ENCODE measurements around the gene MTCP1. TPM values are rescaled to one million over a fixed set of nuclear protein-coding genes. Genes with fewer than 3 reads are reported as not detected.
A peak's percentile ranks its signal among the peaks of the same experiment; 100 is the strongest.

Gene MTCP1
- total and polyA plus RNA-seq, 2 donors = 12.6 to 50.8 TPM

DNA sequence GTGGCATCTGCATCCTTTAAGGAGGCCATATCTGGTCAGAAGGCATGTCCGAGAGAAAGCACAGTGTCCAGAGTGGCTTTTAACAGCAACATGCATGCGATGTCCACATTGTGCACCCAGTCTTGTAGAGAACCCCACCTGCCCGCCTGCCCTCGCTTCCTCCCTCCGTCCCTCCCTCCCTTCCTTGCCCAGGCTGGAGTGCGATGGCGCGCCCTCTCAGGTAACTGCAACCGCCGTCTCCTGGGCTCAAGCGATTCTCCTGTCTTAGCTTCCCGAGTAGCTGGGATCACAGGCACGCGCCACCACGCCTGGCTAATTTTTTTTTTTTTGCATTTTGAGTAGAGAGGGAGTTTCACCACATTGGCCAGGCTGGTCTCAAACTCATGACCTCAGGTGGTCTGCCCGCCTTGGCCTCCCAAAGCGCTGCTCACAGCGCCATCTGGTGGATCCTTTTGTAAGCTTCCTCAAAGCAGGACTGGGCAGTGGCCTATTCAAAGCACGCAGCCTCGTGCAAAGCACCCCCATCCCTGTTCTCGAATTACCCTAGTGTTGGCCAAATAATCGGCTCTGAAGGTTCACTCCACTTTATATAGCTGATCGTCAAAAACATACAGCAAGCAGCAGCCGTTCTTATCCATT is 15.4 kb upstream of the MTCP1 start:
- no peak overlapping the region for H3K27ac ChIP-seq (ENCODE audit: low read depth in 1 of 2, low read length in 1 of 2)
- H3K36me3 ChIP-seq (ENCODE audit: control insufficient read depth in 2 of 2, insufficient read depth in 2 of 2, low read length in 1 of 2) = peaks cover 13 to 24% of the 10 kb centered on the region in 2 donors
- no peaks in the 10 kb centered on the region for H3K27me3 ChIP-seq (ENCODE audit: control insufficient read depth in 2 of 2, insufficient read depth in 1 of 2, low read length in 1 of 2)
- 96% methylated on average over 24 of the region's 24 CpGs for WGBS
- H3K4me3 ChIP-seq (ENCODE audit: low read length in 2 of 2) = no peak overlapping the region
- H3K9me3 ChIP-seq (ENCODE audit: control insufficient read depth in 2 of 2, insufficient read depth in 1 of 2, low read length in 1 of 2) = no peaks in the 10 kb centered on the region
- DNase-seq (ENCODE audit: low read depth in 6 of 9, low spot score in 9 of 9) = peak in 3 of 9 donors; percentile 10 to 34 (median 31)
- no peaks in the 10 kb centered on the region for H3K4me1 ChIP-seq (ENCODE audit: control insufficient read depth in 2 of 2, insufficient read depth in 2 of 2, low read length in 2 of 2)

DNA sequence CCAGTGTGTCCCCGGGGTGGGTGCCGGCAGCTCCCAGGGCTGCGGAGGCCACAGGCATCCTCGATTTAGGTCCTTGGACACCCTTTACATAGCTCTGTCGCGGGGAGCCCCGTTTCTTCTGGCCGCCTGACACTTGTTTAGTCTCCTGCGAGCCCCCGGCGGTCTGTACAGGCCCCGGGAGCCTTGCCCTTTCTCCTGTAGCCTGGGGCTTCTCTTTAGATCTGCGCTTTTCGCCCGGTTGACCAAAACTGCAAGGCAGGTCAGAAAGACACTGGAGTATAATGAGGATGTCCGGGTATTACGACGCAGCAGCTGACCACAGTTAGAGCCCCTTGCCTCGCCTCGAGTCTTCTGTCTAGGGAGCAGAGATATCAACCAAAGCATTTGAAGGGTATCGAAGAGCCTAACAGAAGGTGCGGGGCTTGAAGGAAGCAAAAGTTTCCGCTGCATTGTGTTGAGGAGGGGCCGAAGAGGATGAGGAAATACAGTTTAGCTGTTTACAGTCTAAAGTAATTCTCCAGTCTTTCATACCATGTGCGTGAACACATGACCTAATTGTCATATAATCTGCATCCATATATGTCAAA is 851 bp upstream of the MTCP1 start:
- H3K27me3 ChIP-seq (ENCODE audit: control insufficient read depth in 2 of 2, insufficient read depth in 1 of 2, low read length in 1 of 2) = no peaks in the 10 kb centered on the region
- H3K9me3 ChIP-seq (ENCODE audit: control insufficient read depth in 2 of 2, insufficient read depth in 1 of 2, low read length in 1 of 2) = no peaks in the 10 kb centered on the region
- WGBS = 1% methylated on average over 25 of the region's 25 CpGs
- H3K27ac ChIP-seq (ENCODE audit: low read depth in 1 of 2, low read length in 1 of 2) = peak overlapping the region; percentile 61 to 88
- DNase-seq (ENCODE audit: low read depth in 6 of 9, low spot score in 9 of 9) = peak in 1 of 9 donors; percentile 51
- peaks cover 0 to 8% of the 10 kb centered on the region in 2 donors for H3K4me1 ChIP-seq (ENCODE audit: control insufficient read depth in 2 of 2, insufficient read depth in 2 of 2, low read length in 2 of 2)
- H3K36me3 ChIP-seq (ENCODE audit: control insufficient read depth in 2 of 2, insufficient read depth in 2 of 2, low read length in 1 of 2) = peaks cover 4 to 17% of the 10 kb centered on the region in 2 donors
- peak overlapping the region; percentile 57 to 72 for H3K4me3 ChIP-seq (ENCODE audit: low read length in 2 of 2)

DNA sequence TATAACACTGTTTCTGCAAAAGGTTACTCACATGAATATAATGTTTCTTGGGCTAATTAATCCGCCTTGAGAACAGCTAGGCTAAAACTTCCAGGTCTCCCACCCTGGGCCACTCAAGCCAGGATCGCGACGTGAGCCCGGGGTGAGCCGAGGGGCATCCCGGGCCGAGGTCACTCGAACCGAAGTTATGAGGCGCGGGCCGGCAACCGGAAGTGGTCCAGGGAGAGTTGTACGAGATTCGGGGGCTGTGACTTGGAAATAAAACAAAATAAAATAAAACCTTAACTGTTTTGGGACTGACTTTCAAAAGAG is 317 bp downstream of the MTCP1 start:
- DNase-seq (ENCODE audit: low read depth in 6 of 9, low spot score in 9 of 9) = no peak
- Histone ChIP-seq H3K4me1 (ENCODE audit: control insufficient read depth in 2 of 2, insufficient read depth in 2 of 2, low read length in 2 of 2) (peaks cover 0 to 8% of the 10 kb centered on the region in 2 donors), H3K36me3 (ENCODE audit: control insufficient read depth in 2 of 2, insufficient read depth in 2 of 2, low read length in 1 of 2) (peaks cover 0 to 12% of the 10 kb centered on the region in 2 donors), H3K4me3 (ENCODE audit: low read length in 2 of 2) (peak overlapping the region; percentile 57 to 77), H3K9me3 (ENCODE audit: control insufficient read depth in 2 of 2, insufficient read depth in 1 of 2, low read length in 1 of 2) (no peaks in the 10 kb centered on the region), H3K27me3 (ENCODE audit: control insufficient read depth in 2 of 2, insufficient read depth in 1 of 2, low read length in 1 of 2) (no peaks in the 10 kb centered on the region), H3K27ac (ENCODE audit: low read depth in 1 of 2, low read length in 1 of 2) (peak overlapping the region; percentile 46 to 47)
- WGBS = under 1% methylated on average over 16 of the region's 16 CpGs

DNA sequence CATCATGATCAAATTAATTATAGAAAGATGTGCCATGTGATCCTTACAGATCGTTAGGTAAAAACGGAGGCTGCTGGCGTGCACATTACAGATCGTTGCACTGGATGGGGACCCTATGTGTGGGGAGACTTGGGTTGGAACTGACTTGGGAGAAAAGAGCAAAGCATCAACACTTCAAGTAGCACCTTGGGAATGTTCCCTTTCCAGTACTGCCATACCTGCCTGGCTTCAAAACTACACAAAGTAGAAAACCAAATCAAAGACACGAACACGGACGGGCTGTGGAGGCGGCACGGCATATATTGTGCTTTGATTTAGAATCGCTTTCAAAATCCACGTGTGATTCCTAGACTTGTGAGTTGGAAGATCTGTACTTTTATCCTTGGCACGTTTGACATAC is 898 bp downstream of the MTCP1 start:
- Histone ChIP-seq H3K9me3 (ENCODE audit: control insufficient read depth in 2 of 2, insufficient read depth in 1 of 2, low read length in 1 of 2) (no peaks in the 10 kb centered on the region), H3K4me3 (ENCODE audit: low read length in 2 of 2) (peak overlapping the region; percentile 57 to 77), H3K4me1 (ENCODE audit: control insufficient read depth in 2 of 2, insufficient read depth in 2 of 2, low read length in 2 of 2) (peaks cover 0 to 8% of the 10 kb centered on the region in 2 donors), H3K36me3 (ENCODE audit: control insufficient read depth in 2 of 2, insufficient read depth in 2 of 2, low read length in 1 of 2) (peaks cover 0 to 9% of the 10 kb centered on the region in 2 donors), H3K27ac (ENCODE audit: low read depth in 1 of 2, low read length in 1 of 2) (no peak overlapping the region), H3K27me3 (ENCODE audit: control insufficient read depth in 2 of 2, insufficient read depth in 1 of 2, low read length in 1 of 2) (no peaks in the 10 kb centered on the region)
- no peak for DNase-seq (ENCODE audit: low read depth in 6 of 9, low spot score in 9 of 9)
- whole genome bisulfite sequencing = 3% methylated on average over 12 of the region's 12 CpGs

DNA sequence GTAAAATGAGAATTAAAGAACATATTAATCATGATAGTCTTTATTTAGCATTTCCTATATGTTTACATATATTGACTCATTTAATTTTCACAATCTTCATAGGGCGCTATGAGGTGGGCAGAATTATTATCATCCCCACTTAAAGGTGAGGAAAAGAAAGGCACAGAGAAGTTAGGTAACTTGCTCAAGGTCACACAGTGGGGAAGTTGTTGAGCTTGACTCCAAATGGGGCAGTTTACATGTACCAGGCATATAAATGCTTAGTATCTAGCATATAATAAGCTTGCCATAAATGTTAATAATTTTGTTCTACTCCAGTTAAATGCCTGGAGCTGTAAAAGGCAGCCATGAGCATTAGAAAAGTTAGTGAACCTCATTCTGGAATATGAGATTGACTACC is 1.5 kb downstream of the MTCP1 start:
- no peak overlapping the region for H3K27ac ChIP-seq (ENCODE audit: low read depth in 1 of 2, low read length in 1 of 2)

DNA sequence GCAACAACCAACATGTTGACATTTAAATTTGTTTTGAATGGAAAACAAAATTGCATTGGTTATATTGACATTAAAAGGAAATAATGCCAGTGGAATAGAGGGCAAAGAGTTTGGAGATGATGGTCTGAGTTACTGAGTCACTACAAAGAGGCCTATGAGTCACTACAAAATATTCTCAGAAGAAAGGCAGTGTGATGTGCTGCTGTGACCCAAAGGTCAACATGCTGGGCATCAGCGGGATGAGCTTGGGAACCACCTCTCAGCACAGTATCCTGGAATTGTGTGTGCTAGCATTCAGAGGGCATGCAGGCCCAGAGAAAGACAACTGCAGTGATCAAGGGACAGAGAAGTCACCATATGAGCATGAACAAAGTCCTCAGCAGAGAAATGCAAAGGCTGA is 2.8 kb downstream of the MTCP1 start:
- H3K36me3 ChIP-seq (ENCODE audit: control insufficient read depth in 2 of 2, insufficient read depth in 2 of 2, low read length in 1 of 2) = peaks cover 0 to 8% of the 10 kb centered on the region in 2 donors
- H3K4me3 ChIP-seq (ENCODE audit: low read length in 2 of 2) = no peak overlapping the region
- H3K4me1 ChIP-seq (ENCODE audit: control insufficient read depth in 2 of 2, insufficient read depth in 2 of 2, low read length in 2 of 2) = peaks cover 0 to 8% of the 10 kb centered on the region in 2 donors
- no peak for DNase-seq (ENCODE audit: low read depth in 6 of 9, low spot score in 9 of 9)
- 92% methylated on average over 1 of the region's 1 CpG for WGBS
- H3K27ac ChIP-seq (ENCODE audit: low read depth in 1 of 2, low read length in 1 of 2) = no peak overlapping the region
- H3K27me3 ChIP-seq (ENCODE audit: control insufficient read depth in 2 of 2, insufficient read depth in 1 of 2, low read length in 1 of 2) = no peaks in the 10 kb centered on the region
- H3K9me3 ChIP-seq (ENCODE audit: control insufficient read depth in 2 of 2, insufficient read depth in 1 of 2, low read length in 1 of 2) = no peaks in the 10 kb centered on the region

More for the DNA sequence above, 1.5 kb downstream of the MTCP1 start:
- no peak for DNase-seq (ENCODE audit: low read depth in 6 of 9, low spot score in 9 of 9)
- 97% methylated on average over 1 of the region's 1 CpG for WGBS
- peaks cover 0 to 9% of the 10 kb centered on the region in 2 donors for H3K36me3 ChIP-seq (ENCODE audit: control insufficient read depth in 2 of 2, insufficient read depth in 2 of 2, low read length in 1 of 2)
- H3K4me1 ChIP-seq (ENCODE audit: control insufficient read depth in 2 of 2, insufficient read depth in 2 of 2, low read length in 2 of 2) = peaks cover 0 to 8% of the 10 kb centered on the region in 2 donors
- no peak overlapping the region for H3K4me3 ChIP-seq (ENCODE audit: low read length in 2 of 2)
- H3K27me3 ChIP-seq (ENCODE audit: control insufficient read depth in 2 of 2, insufficient read depth in 1 of 2, low read length in 1 of 2) = no peaks in the 10 kb centered on the region
- H3K9me3 ChIP-seq (ENCODE audit: control insufficient read depth in 2 of 2, insufficient read depth in 1 of 2, low read length in 1 of 2) = no peaks in the 10 kb centered on the region

DNA sequence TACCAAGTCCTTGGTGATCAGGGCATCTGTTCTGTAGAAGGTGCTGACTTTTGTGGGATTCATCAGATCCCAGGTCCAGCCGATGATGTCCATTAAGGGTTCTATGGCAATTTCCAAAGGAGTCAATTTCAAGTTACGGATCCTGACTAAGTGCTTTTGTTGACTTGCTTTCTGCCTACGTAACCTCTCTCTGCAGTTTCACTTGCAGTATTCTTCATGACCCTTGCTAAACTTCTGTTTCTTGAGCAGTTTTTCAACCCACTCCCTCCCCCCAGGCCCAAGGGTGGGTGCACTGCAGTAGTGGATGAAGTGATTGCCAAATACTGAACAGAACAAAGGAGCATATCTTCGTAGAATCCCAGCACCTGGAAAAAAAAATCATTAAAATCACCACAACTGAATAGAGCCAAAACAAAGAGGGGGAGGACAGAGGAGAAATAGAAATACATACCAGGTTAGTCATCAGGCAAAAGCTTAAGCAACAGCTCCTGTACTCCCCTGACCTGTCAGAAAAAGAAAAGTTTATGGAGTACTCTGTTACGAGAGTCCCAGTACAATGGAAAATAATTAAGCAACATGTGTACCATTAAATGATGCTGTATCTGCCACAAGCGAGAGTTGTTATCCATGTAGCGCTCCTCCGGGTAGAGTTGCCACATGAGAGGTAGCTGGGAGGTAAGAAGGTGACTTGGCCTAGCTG is 5.8 kb downstream of the MTCP1 start:
- Histone ChIP-seq H3K4me3 (ENCODE audit: low read length in 2 of 2) (no peak overlapping the region), H3K27me3 (ENCODE audit: control insufficient read depth in 2 of 2, insufficient read depth in 1 of 2, low read length in 1 of 2) (no peaks in the 10 kb centered on the region)
- WGBS = 98% methylated on average over 8 of the region's 8 CpGs

DNA sequence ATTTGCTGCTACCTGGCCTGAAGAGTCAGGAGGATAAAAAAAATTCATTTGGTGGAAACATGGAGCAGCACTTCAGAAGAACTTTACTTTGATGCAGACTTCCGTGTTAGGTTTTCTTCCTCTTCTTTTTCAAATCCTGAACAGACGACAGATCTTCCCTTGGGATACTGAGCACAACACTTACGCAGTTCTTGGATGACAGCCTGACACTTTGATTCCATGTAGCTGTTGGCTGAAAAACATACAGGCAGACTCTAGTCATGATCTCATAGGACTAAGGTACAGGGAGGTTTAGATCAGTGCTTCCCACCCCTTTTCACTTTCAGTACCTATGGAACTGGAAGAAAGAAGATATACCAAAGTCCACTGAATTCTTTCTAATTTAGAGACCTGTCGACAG is 9.2 kb downstream of the MTCP1 start:
- no peaks in the 10 kb centered on the region for H3K27me3 ChIP-seq (ENCODE audit: control insufficient read depth in 2 of 2, insufficient read depth in 1 of 2, low read length in 1 of 2)
- H3K4me1 ChIP-seq (ENCODE audit: control insufficient read depth in 2 of 2, insufficient read depth in 2 of 2, low read length in 2 of 2) = peaks cover 0 to 1% of the 10 kb centered on the region in 2 donors
- 97% methylated on average over 4 of the region's 4 CpGs for WGBS
- H3K9me3 ChIP-seq (ENCODE audit: control insufficient read depth in 2 of 2, insufficient read depth in 1 of 2, low read length in 1 of 2) = no peaks in the 10 kb centered on the region
- no peak for DNase-seq (ENCODE audit: low read depth in 6 of 9, low spot score in 9 of 9)
- no peak overlapping the region for H3K4me3 ChIP-seq (ENCODE audit: low read length in 2 of 2)
- no peak overlapping the region for H3K27ac ChIP-seq (ENCODE audit: low read depth in 1 of 2, low read length in 1 of 2)
- peaks cover 0 to 6% of the 10 kb centered on the region in 2 donors for H3K36me3 ChIP-seq (ENCODE audit: control insufficient read depth in 2 of 2, insufficient read depth in 2 of 2, low read length in 1 of 2)

More for the DNA sequence above, 5.8 kb downstream of the MTCP1 start:
- H3K9me3 ChIP-seq (ENCODE audit: control insufficient read depth in 2 of 2, insufficient read depth in 1 of 2, low read length in 1 of 2) = no peaks in the 10 kb centered on the region
- H3K36me3 ChIP-seq (ENCODE audit: control insufficient read depth in 2 of 2, insufficient read depth in 2 of 2, low read length in 1 of 2) = peaks cover 0 to 6% of the 10 kb centered on the region in 2 donors
- DNase-seq (ENCODE audit: low read depth in 6 of 9, low spot score in 9 of 9) = no peak
- no peak overlapping the region for H3K27ac ChIP-seq (ENCODE audit: low read depth in 1 of 2, low read length in 1 of 2)
- no peaks in the 10 kb centered on the region for H3K4me1 ChIP-seq (ENCODE audit: control insufficient read depth in 2 of 2, insufficient read depth in 2 of 2, low read length in 2 of 2)

All from thymus (tissue), 11 donors.